OCI-M2 (cell line): ENCODE measurements around the gene CYP4B1.
"Not testable (repeated sequence)": the region's sequence is repeated elsewhere in the genome, so short reads cannot be mapped to it uniquely, and the experiment has no call there.

Experiments used
- DNase-seq: peaks from one replicate; lab custom pipeline; 2025; ENCODE audit not compliant: unreplicated experiment; lab: John Stamatoyannopoulos, UW

The CYP4B1 gene

DNA sequence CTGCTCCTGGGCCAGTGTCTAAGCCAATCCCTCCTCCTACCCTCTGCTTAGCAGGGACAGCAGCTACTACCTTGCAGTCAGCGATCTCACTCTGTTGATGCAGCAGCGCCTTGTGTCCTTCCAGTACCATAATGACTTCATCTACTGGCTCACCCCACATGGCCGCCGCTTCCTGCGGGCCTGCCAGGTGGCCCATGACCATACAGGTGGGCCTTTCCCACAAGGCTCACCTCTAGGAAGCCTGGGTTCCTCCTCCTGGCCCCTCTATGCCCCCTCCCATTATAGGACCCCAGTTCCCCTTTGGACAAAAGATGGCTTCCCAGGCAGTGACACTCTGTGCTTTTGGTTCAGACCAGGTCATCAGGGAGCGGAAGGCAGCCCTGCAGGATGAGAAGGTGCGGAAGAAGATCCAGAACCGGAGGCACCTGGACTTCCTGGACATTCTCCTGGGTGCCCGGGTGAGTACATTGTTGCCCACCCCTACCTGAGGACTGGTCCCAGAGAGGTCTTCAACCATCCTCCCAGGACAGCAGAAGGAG is 15.1 kb downstream of the CYP4B1 start:
- no peak for DNase-seq

GRCh38 chr1:46815133-46815532 is 16.3 kb downstream of the CYP4B1 start:
- DNase-seq, result no peak

DNA sequence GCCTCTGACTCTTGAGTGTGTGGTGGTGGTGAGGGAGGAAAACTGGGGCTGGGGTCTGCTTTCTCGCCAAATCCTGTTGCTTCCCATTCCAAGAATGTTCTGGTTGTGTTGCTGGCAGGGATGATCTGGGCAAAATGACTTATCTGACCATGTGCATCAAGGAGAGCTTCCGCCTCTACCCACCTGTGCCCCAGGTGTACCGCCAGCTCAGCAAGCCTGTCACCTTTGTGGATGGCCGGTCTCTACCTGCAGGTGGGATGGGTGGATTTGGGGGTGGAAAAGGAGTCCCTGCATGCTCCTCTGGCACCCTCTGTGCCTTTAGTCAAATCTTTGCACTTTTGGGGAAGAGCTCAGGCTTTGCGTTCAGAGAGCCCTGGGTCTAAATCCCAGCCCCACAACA is 18.1 kb downstream of the CYP4B1 start:
- DNase-seq, result no peak

GRCh38 chr1:46817814-46818213 is 19.0 kb downstream of the CYP4B1 start:
- no peak for DNase-seq

DNA sequence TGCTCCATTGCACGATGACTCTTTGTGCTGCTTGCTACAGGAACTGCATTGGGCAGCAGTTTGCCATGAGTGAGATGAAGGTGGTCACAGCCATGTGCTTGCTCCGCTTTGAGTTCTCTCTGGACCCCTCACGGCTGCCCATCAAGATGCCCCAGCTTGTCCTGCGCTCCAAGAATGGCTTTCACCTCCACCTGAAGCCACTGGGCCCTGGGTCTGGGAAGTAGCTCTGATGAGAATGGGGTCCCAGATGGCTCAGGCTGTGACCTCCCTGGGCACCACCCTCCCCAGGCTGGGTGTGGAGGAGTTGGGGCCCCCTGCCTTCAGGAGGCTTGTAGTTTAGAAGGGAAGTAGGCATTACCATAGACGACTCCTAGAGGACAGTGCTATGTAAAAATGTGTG is 19.7 kb downstream of the CYP4B1 start:
- DNase-seq, result no peak

GRCh38 chr1:46819335-46819734 is 20.5 kb downstream of the CYP4B1 start:
- DNase-seq, result no peak

GRCh38 chr1:46820076-46820475 is 21.2 kb downstream of the CYP4B1 start:
- DNase-seq, result no peak

DNA sequence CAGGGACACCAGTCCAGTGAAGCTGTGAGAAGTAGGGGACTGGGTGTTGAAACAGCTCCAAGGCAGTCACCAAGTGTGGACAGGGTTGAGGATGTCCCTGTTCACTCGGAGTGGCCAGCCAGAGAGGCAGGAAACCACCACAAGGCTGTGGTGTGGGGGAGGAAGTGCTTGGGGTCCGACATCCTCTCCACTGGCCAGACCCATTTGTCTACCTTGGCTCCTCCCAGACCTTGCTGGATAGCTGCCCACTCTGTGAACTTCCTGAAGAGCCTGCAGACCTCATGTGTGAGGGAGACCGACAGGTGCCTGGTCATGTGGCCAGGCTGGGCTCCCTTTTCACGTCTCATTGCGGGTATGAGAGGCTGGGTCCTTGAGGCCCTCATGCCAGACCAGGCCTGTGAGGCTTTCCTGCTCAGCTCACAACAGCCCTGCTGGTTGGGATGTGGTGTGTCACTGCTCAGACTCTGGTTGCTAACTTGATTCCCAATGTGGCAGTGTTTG is 21.8 kb downstream of the CYP4B1 start:
- no peak for DNase-seq

DNA sequence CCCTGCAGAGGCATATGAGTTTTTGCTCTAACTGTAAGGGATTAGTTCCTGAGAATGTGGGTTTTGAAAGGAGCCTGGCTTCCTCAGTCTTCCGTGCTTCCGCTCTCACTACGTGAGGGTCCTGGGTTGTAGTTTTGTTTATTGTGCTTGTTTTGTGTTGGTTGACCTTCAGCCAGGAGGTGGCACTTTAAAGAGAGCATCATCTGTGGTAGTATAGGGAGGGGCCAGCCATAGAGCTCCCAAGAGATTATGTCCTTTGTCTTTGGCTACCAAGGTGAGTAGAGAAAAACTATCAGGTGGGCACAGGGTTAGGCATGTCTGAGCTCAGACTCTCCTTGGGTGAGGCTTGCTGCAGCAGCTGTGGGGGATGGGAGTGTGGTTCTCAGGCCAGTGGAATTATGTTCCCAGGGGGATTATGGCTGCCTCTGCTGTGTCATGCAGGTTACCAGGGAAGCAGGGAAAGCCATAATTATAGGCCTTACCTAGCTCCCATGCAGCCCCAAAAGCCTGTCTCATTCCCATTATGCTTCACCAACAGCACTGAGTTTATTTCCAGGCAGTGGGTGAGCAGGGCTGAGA is 23.5 kb downstream of the CYP4B1 start:
- DNase-seq, result no peak

DNA sequence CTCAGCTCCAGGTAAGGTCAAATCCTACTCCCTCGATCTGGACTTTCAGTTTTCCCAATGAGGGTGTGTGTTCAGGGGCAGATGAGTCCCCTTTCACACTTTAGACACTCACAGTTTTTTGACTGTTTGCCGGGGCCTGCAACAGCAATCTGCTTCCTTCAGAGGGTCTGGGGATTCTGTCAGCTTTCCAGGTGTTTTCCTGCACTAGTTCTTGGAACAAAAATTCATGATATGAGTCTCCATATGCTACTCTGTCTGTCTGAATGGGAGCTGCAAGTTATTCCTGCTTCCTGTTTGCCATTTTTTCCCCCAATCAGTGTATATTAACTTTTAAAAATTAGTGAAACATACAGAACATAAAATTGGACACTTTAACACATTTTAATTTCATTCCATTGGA is 24.3 kb downstream of the CYP4B1 start:
- no peak for DNase-seq

GRCh38 chr1:46826892-46827291 is 28.0 kb downstream of the CYP4B1 start:
- DNase-seq, result not testable (repeated sequence)

- no peak for DNase-seq
Observed at GRCh38 chr1:46830665-46831322, 31.9 kb downstream of the CYP4B1 start.

DNA sequence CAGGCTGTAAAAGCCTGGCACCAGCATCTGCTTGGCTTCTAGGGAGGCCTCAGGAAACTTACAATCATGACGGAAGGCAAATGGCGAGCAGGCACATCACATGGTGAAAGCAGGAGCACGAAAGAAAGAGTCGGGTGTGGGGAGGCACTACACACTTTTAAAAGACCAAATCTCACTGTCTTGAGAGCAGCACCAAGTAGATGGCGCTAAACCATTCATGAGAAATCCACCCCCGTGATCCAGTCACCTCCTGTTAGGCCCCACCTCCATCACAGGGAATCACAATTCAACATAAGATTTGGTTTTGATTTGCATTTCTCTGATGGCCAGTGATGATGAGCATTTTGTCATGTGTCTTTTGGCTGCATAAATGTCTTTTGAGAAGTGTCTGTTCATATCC is 36.6 kb downstream of the CYP4B1 start:
- DNase-seq, result not testable (repeated sequence)

- DNase-seq, result not testable (repeated sequence)
Observed at GRCh38 chr1:46846386-46846785, 47.5 kb downstream of the CYP4B1 start.

- not testable (repeated sequence) for DNase-seq
Observed at GRCh38 chr1:46857660-46858065, 58.8 kb downstream of the CYP4B1 start.

DNA sequence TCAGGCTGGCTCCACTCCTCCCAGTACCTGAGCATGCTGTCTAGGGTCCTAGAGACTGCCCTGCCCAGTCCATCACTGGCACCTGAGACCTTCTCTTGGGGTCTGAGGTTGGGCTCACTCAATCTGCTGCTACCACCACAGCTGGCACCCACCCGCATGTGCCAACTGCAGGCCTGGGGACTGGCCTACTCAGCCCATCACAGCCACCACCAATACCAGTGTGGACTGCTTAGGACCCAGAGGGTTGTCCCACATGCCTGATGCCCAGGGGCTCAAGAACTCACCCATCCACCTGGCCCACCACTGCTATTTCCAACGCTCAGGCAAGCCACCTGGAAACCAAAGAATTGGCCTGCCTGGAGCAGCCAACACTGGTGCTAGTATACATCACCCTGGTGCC is 63.5 kb downstream of the CYP4B1 start:
- no peak for DNase-seq
